GM21390 (cell line): Measurements from ENCODE around the gene TOM1L1.

Experiments
- ATAC-seq: cut with Tn5 transposase; IDR thresholded peaks from one replicate; pipeline ENCODE4 v1.9.1; 2021; ENCODE audit not compliant: unreplicated experiment

TOM1L1 gene

DNA sequence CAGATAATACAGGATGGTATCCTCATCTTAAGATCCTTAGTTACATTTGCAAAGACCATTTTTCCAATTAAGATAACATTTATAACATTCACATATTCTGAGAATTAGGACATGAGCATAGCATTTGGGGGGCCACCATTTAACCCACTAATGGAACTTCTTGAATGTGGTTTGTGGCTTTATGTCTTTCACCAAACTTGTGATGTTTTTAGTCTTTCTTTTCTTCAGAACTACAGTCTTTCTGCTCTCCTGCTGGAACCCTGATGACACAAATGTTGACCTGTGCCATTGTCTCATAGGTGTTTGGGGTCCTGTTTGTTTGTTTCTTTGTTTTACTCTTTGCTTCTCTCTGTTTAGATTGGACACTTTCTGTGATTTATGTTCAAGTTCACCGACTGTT is 44.6 kb downstream of the TOM1L1 start:
- ATAC-seq = no peak

DNA sequence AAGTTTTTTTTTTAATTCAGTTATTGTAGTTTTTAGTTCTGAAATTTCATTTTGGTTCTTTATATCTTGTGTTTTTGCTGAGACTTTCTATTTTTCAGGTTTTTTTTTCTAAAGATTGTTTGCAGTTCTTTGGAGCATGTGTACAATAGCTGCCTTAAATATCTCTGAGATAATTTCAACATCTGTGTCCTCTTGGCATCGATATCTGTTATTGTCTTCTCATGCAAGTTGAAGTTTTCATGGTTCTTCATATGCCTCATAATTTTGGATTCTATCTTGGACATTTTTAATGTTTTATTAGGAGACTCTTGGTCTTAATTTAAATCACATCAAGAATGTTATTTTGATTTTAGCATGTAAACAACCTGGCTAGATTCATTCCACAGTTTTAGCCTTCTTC is 45.0 kb downstream of the TOM1L1 start:
- no peak for ATAC-seq

GRCh38 chr17:54947396-54947795 is 46.7 kb downstream of the TOM1L1 start:
- ATAC-seq = no peak

DNA sequence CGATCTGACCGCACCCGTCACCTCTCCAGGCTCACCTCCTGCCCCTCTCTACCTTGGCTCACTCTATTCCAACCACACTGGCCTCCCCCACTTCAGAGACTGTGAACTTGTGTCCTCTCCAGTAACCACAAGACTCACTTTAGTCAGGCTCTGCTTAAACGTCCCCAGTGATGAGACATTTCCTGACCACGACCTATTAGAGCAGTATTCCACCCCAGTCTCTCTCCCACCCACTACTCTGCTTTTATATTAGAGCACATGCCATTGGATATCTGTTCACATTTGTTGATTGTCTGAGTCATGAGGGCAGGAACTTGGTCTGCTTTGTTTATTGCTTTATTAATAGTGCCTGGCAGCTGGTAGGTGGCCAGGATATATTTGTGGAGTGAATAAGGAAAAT is 47.7 kb downstream of the TOM1L1 start:
- ATAC-seq = no peak

- ATAC-seq = no peak
These were observed 49.5 kb downstream of the TOM1L1 start for GRCh38 chr17:54950116-54950515.

DNA sequence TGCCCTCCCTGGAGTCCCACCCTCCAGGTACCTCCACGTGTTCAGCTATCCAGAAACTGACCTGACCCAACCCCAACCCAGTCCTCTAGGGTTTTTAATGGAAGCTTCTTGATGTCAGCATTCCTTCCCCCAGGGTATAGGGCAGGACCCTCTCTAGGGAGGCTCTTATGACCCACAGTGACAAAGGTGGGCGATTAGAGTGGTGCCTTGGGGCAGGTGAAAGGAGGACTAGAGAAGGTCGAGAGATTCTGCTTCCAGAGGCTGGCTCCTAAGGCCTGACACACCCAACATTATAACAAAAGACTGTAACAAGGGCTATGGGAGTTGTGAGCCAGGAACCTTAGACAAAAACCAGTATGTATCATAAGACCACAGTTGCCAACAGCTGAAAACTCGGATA is 50.6 kb downstream of the TOM1L1 start:
- ATAC-seq = no peak

GRCh38 chr17:54956791-54957190 is 56.1 kb downstream of the TOM1L1 start:
- ATAC-seq = no peak

DNA sequence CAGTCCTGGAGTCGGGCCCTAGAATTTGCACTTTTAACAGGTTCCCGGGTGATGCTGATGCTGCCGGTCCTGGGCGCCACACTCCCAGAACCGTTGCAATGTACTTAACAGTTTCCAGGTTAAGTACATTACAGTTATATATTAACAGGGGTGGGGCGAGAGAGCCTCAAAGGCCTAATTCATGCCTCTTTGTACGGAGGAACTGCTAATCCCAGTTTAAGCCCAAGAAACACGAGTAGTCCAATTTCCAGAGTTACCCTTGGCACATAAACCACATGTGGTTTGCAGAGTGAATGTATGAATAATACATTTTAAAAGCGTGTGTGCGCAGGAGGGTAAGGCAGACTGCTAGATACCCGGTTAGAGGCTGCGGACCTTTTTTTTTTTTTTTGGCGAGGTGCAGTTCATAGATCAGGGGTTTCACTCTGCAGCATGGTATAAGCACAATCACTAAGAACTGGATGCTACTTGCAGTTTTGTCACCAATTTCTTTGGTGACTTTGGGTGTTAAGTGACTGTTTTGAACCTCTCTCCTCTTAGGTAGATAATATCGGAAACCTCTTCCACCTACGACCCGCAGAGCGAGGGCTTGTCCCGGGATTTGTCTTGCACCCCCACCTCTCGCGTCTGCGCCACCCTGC is 67.1 kb downstream of the TOM1L1 start:
- ATAC-seq = peak; percentile 19

- ATAC-seq = peak; percentile 94
These were observed 67.8 kb downstream of the TOM1L1 start, which contains the start of the genes COX11 and STXBP4 for GRCh38 chr17:54968262-54968987. COX11 (minus strand) TSS chr17:54968654; CDS start chr17:54968646, 8 bp downstream. STXBP4 (plus strand) TSS chr17:54968765; CDS start chr17:54986220, 17,455 bp downstream.

DNA sequence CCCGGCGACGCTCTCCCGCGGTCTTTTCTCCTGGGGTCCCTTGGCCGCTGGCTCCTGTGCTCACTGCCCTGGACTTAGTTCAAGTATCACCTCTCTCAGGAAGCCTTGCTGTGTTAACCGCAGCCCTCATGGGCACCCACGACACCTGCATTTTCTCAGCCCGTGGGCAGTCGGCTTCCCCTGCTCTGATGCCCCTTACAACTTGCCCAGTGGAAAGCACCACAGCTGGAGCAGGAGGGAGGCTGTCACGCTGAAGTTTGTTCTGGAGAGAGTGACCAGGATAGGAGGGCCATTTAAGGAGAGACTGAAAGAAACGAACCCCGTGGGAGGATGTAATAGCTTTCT is 68.3 kb downstream of the TOM1L1 start:
- peak; percentile 22 for ATAC-seq

- no peak for ATAC-seq
These were observed 69.3 kb downstream of the TOM1L1 start for GRCh38 chr17:54969658-54970572.

GRCh38 chr17:54971147-54971546 is 70.5 kb downstream of the TOM1L1 start:
- no peak for ATAC-seq

DNA sequence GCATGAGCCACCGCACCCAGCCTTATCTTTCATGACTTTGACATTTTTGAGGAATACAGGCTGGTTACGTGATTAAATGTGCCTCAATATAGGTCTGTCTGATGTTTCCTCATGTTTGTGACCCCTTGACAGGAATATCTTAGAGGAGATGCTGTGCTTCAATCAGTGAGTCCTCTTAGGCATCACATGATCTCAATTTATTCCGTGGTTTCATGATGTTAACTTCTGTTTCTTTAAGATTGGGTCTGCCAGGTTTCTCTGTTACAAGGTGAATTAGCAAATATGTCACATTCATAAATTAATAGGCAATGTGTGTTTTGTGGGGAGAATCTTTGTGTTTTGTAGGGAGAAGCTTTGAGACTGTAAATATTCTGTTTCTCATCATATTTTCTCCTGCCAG is 71.2 kb downstream of the TOM1L1 start:
- no peak for ATAC-seq

GRCh38 chr17:54972406-54973138 is 71.9 kb downstream of the TOM1L1 start:
- ATAC-seq = no peak

GRCh38 chr17:54974759-54975158 is 74.1 kb downstream of the TOM1L1 start:
- ATAC-seq = no peak

GRCh38 chr17:54976316-54976715 is 75.7 kb downstream of the TOM1L1 start:
- ATAC-seq = no peak

- ATAC-seq = no peak
These were observed 77.1 kb downstream of the TOM1L1 start for GRCh38 chr17:54977744-54978143.

DNA sequence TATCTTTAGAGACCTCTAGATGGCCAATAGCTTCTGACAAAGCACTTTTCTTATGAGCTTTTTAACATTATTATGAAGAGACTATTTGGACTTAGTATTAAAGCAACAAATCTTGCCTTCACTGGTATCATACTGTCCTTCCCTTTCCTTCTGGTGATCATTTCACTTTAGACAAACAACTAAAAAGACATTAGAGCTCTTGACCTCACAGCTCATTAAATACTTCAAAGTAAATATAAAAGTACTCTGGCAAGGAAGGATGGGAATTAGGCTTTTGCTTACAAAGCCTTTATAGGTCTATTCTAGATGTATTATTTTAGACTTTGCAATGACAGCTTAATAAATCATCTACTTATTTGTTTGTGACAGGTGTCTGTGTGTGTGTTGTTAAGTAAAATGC is 79.0 kb downstream of the TOM1L1 start:
- ATAC-seq = no peak

- no peak for ATAC-seq
These were observed 79.7 kb downstream of the TOM1L1 start for GRCh38 chr17:54980375-54980774.

DNA sequence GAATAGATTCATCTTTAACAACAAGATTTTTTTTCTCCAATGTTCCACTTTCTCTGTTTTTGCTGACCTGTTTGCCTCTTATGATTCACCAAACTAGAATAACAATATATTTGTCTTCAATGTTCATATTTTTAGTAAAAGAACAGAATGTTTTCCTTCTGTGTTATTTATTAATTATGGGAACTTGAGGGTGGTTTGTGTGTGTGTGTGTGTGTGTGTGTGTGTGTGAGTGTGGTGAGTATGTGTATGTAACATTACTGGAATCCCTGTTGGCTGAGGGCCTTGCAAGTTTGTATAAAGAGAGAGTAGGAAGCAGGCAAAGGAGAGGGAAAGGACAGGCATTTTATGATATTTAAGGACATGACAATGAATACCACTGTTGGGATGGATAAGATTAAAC is 81.7 kb downstream of the TOM1L1 start:
- ATAC-seq = no peak

DNA sequence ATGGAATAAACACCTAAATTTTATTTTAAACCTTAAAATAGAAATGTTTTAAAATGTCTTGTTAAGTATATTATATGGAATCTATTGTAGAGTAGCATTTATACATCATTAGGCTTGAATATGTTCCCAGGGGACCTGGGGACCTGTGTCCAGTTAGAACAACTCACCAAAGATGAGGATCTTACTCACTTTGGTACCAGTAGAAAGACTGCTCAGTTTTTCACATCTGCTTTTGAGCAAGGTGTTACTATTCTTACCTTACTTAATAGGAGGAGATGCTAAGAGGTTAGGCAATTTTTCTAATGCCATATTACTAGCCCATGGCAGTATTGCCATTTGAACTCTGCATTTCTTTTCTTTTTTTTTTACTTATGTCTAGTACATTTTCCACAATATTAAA is 82.6 kb downstream of the TOM1L1 start:
- ATAC-seq = no peak
